H9 (cell line): ENCODE data around the gene GPRC5D. TPM values are rescaled to one million over a fixed set of nuclear protein-coding genes. Genes with fewer than 3 reads are reported as not detected.

Experiments used
- DNase-seq: peaks from one replicate; pipeline ENCODE4 v3.0.0-alpha.2; 2017
- H2AFZ ChIP-seq: one replicate; pipeline ENCODE4 v1.6.1; 2013; ENCODE audit warnings: mild to moderate bottlenecking, low read length, control low read depth, moderate library complexity
- H2AK5ac ChIP-seq: 2 replicates; pipeline ENCODE4 v1.6.1; 2013; ENCODE audit warnings: low read length, control low read depth, mixed read lengths; ENCODE audit not compliant: insufficient read length
- H2BK120ac ChIP-seq: one replicate; pipeline ENCODE4 v1.6.1; 2013; ENCODE audit warnings: low read depth, mild to moderate bottlenecking, low read length, control low read depth, inconsistent platforms; ENCODE audit not compliant: poor library complexity, severe bottlenecking
- H2BK12ac ChIP-seq: 2 replicates; pipeline ENCODE4 v1.6.1; 2013; ENCODE audit warnings: low read length, control low read depth, mixed read lengths, low read depth; ENCODE audit not compliant: insufficient read length
- H2BK15ac ChIP-seq: 2 replicates; pipeline ENCODE4 v1.6.1; 2013; ENCODE audit warnings: low read depth, low read length, control low read depth
- H2BK20ac ChIP-seq: one replicate; pipeline ENCODE4 v1.6.1; 2013; ENCODE audit warnings: low read depth, mild to moderate bottlenecking, low read length, control low read depth, inconsistent platforms; ENCODE audit not compliant: poor library complexity, severe bottlenecking
- H2BK5ac ChIP-seq: 2 replicates; pipeline ENCODE4 v1.6.1; 2013; ENCODE audit warnings: low read length, control low read depth, mixed read lengths; ENCODE audit not compliant: insufficient read length
- H3K14ac ChIP-seq: 2 replicates; pipeline ENCODE4 v1.6.1; 2013; ENCODE audit warnings: low read length, control low read depth; ENCODE audit not compliant: insufficient read depth
- H3K18ac ChIP-seq: 2 replicates; pipeline ENCODE4 v1.6.1; 2013; ENCODE audit warnings: low read depth, mild to moderate bottlenecking, mixed read lengths, low read length, control low read depth; ENCODE audit not compliant: insufficient read length
- H3K23ac ChIP-seq: 2 replicates; pipeline ENCODE4 v1.6.1; 2013; ENCODE audit warnings: low read length, control low read depth, mixed read lengths, low read depth; ENCODE audit not compliant: insufficient read length
- H3K23me2 ChIP-seq: 2 replicates; pipeline ENCODE4 v1.6.1; 2013; ENCODE audit warnings: low read depth, mild to moderate bottlenecking, mixed read lengths, low read length, control low read depth; ENCODE audit not compliant: insufficient read length, poor library complexity, severe bottlenecking
- H3K27ac ChIP-seq: 2 replicates; pipeline ENCODE4 v1.5.1; 2013; ENCODE audit warnings: low read length, control low read depth, mixed read lengths, low read depth; ENCODE audit not compliant: insufficient read length
- H3K27me3 ChIP-seq: 2 replicates; pipeline ENCODE4 v1.6.1; 2013; ENCODE audit warnings: low read length, control low read depth, inconsistent platforms; ENCODE audit not compliant: insufficient read depth
- H3K4ac ChIP-seq: 2 replicates; pipeline ENCODE4 v1.6.1; 2013; ENCODE audit warnings: low read depth, mild to moderate bottlenecking, control low read depth, inconsistent platforms, low read length, moderate library complexity
- H3K4me1 ChIP-seq: 2 replicates; pipeline ENCODE4 v1.6.1; 2013; ENCODE audit warnings: low read length, control low read depth, inconsistent platforms; ENCODE audit not compliant: insufficient read depth
- H3K4me2 ChIP-seq: 2 replicates; pipeline ENCODE4 v1.6.1; 2013; ENCODE audit warnings: low read length, control low read depth, mixed read lengths; ENCODE audit not compliant: insufficient read length, insufficient read depth
- H3K56ac ChIP-seq: 2 replicates; pipeline ENCODE4 v1.6.1; 2013; ENCODE audit warnings: low read depth, mild to moderate bottlenecking, mixed read lengths, low read length, control low read depth; ENCODE audit not compliant: insufficient read length
- H3K79me1 ChIP-seq: 2 replicates; pipeline ENCODE4 v1.6.1; 2013; ENCODE audit warnings: low read depth, mild to moderate bottlenecking, moderate library complexity, low read length, control low read depth, inconsistent platforms; ENCODE audit not compliant: insufficient read depth, poor library complexity, severe bottlenecking
- H3K79me2 ChIP-seq: 2 replicates; pipeline ENCODE4 v1.6.1; 2013; ENCODE audit warnings: low read length, control low read depth, inconsistent platforms; ENCODE audit not compliant: insufficient read depth
- H3K9ac ChIP-seq: 2 replicates; pipeline ENCODE4 v1.6.1; 2013; ENCODE audit warnings: low read length, control low read depth, mixed read lengths; ENCODE audit not compliant: insufficient read length; ENCODE audit errors: extremely low read depth
- H3K9me3 ChIP-seq: one replicate; pipeline ENCODE4 v1.6.1; 2013; ENCODE audit warnings: low read depth, low read length, inconsistent platforms; ENCODE audit not compliant: control insufficient read depth
- H3T11ph ChIP-seq: one replicate; pipeline ENCODE4 v1.6.1; 2013; ENCODE audit warnings: mild to moderate bottlenecking, low read length, control low read depth, inconsistent platforms
- H4K20me1 ChIP-seq: one replicate; pipeline ENCODE4 v1.6.1; 2013; ENCODE audit not compliant: control insufficient read depth, insufficient read length, insufficient read depth
- H4K5ac ChIP-seq: 2 replicates; pipeline ENCODE4 v1.6.1; 2013; ENCODE audit warnings: low read depth, mild to moderate bottlenecking, mixed read lengths, low read length, control low read depth; ENCODE audit not compliant: insufficient read length
- H4K8ac ChIP-seq: replicated peaks from 2 replicates; pipeline ENCODE4 v1.6.1; 2013; ENCODE audit warnings: low read length, control low read depth, mixed read lengths, low read depth; ENCODE audit not compliant: insufficient read length
- H4K91ac ChIP-seq: 2 replicates; pipeline ENCODE4 v1.6.1; 2013; ENCODE audit warnings: low read depth, mild to moderate bottlenecking, moderate library complexity, mixed read lengths, low read length, control low read depth; ENCODE audit not compliant: insufficient read length
- H3K27ac Mint-ChIP-seq, 3 experiments: 2 replicates in 2 of 3; 3 replicates in 1 of 3; pipeline ENCODE4 v1.8.0; 2020 to 2021; ENCODE audit warnings: mixed read lengths in 3 of 3, mild to moderate bottlenecking in 1 of 3, moderate library complexity in 1 of 3
- H3K27me3 Mint-ChIP-seq: 2 replicates; pipeline ENCODE4 v1.8.0; 2021; ENCODE audit warnings: low read depth, mild to moderate bottlenecking, moderate library complexity, mixed read lengths
- H3K36me3 Mint-ChIP-seq, 3 experiments: 2 replicates in 2 of 3; 3 replicates in 1 of 3; pipeline ENCODE4 v1.8.0; 2020 to 2021; ENCODE audit warnings: low read depth in 3 of 3, mixed read lengths in 3 of 3; ENCODE audit not compliant: insufficient read depth in 1 of 3
- H3K4me1 Mint-ChIP-seq, 2 experiments: 2 replicates each; pipeline ENCODE4 v1.8.0; 2020; ENCODE audit warnings: mixed read lengths in 2 of 2
- H3K4me3 Mint-ChIP-seq, 2 experiments: 2 replicates in 1 of 2; 3 replicates in 1 of 2; pipeline ENCODE4 v1.8.0; 2020 to 2021; ENCODE audit warnings: mild to moderate bottlenecking in 2 of 2, mixed read lengths in 2 of 2, moderate library complexity in 1 of 2
- H3K9me3 Mint-ChIP-seq, 2 experiments: 2 replicates in 1 of 2; 3 replicates in 1 of 2; pipeline ENCODE4 v1.8.0; 2020; ENCODE audit warnings: mild to moderate bottlenecking in 2 of 2, mixed read lengths in 2 of 2, moderate library complexity in 1 of 2
- WGBS: extraction: QIAGEN DNeasy Blood & Tissue Kit; methylation state at CpG from one replicate; pipeline ENCODE4 v1.1.7; 2013; ENCODE audit warnings: missing lambda C conversion rate, low lambda C conversion rate, mixed read lengths; ENCODE audit not compliant: insufficient read length; ENCODE audit errors: extremely low coverage; 5-methylcytosine and 5-hydroxymethylcytosine counted together
- total RNA-seq: library from RNA; stranded (reverse); gene quantifications from 2 replicates; pipeline ENCODE4 v1.2.1, GENCODE V29; 2021
- TF ChIP-seq, protein P1 (sequence below): fragments of 200-600 bp; sonication (generic); conservative IDR thresholded peaks from 3 replicates; pipeline ENCODE4 v1.8.0; 2021; ENCODE audit warnings: antibody characterized with exemption, mild to moderate bottlenecking

GPRC5D gene
- total RNA-seq, 1 experiment from 2014 or later, result not detected

DNA sequence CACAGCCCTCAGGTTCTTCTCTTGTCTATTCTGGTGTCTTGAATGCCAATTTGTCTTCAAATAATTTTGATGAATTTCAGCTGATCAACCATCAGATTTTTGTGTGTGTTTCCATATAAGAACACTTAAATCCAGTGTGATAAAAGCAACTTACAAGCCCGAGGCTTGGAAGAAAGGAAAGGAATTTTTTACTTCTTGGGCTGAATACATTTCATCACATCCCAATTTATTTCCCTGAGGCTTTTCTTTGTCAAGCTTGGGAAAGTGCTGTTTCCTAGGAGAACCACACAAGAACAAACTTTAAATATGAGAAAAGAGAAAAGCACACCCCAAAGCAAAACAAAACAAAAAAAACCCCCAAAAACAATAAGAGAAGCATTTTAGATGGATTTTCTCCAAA, 26.6 kb downstream of the GPRC5D start:
- Histone ChIP-seq H3K9me3 (no peaks in the 10 kb centered on the region), H2AK5ac (no peak overlapping the region), H4K8ac (no peak overlapping the region), H3K56ac (no peak overlapping the region), H3K4me2 (no peak overlapping the region), H3K27me3 (no peaks in the 10 kb centered on the region), H3K4me1 (peaks cover 3% of the 10 kb centered on the region; the same call in 1 of the 2 replicates), H2BK15ac (no peak overlapping the region), H3T11ph (no peak overlapping the region), H2BK20ac (no peak overlapping the region), H3K9ac (no peak overlapping the region), H4K91ac (no peak overlapping the region), H3K79me2 (no peaks in the 10 kb centered on the region), H2BK5ac (no peak overlapping the region), H2AFZ (no peak overlapping the region), H2BK120ac (no peak overlapping the region), H2BK12ac (no peak overlapping the region), H3K14ac (no peak overlapping the region), H3K4ac (no peak overlapping the region), H4K5ac (no peak overlapping the region), H3K27ac (no peak overlapping the region), H4K20me1 (no peaks in the 10 kb centered on the region), H3K23me2 (no peaks in the 10 kb centered on the region), H3K23ac (no peak overlapping the region), H3K18ac (no peak overlapping the region), H3K79me1 (no peaks in the 10 kb centered on the region)
- Mint-ChIP-seq H3K27me3 (no peaks in the 10 kb centered on the region; the same call in 1 of the 2 replicates), H3K4me3 (no peak overlapping the region), H3K27ac (no peak overlapping the region), H3K9me3 (peaks cover 5 to 10% of the 10 kb centered on the region in 2 experiments; a peak in 4 of 5 replicates), H3K4me1 (peaks cover 10 to 11% of the 10 kb centered on the region in 2 experiments), H3K36me3 (peaks cover 0 to 8% (median 3%) of the 10 kb centered on the region in 3 experiments; a peak in 3 of 7 replicates)
- no CpG with 5 or more reads among the region's 1 CpG for WGBS
- TF ChIP-seq, protein P1, sequence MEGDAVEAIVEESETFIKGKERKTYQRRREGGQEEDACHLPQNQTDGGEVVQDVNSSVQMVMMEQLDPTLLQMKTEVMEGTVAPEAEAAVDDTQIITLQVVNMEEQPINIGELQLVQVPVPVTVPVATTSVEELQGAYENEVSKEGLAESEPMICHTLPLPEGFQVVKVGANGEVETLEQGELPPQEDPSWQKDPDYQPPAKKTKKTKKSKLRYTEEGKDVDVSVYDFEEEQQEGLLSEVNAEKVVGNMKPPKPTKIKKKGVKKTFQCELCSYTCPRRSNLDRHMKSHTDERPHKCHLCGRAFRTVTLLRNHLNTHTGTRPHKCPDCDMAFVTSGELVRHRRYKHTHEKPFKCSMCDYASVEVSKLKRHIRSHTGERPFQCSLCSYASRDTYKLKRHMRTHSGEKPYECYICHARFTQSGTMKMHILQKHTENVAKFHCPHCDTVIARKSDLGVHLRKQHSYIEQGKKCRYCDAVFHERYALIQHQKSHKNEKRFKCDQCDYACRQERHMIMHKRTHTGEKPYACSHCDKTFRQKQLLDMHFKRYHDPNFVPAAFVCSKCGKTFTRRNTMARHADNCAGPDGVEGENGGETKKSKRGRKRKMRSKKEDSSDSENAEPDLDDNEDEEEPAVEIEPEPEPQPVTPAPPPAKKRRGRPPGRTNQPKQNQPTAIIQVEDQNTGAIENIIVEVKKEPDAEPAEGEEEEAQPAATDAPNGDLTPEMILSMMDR, result no peak
- no peak for DNase-seq
